ENCODE data around the gene RBPJL. TPM values are rescaled to one million over a fixed set of nuclear protein-coding genes. Genes with fewer than 3 reads are reported as not detected.
A peak's percentile ranks its signal among the peaks of the same experiment; 100 is the strongest.

Gene RBPJL
- total RNA-seq, 1 experiment from 2014 or later: not detected

DNA sequence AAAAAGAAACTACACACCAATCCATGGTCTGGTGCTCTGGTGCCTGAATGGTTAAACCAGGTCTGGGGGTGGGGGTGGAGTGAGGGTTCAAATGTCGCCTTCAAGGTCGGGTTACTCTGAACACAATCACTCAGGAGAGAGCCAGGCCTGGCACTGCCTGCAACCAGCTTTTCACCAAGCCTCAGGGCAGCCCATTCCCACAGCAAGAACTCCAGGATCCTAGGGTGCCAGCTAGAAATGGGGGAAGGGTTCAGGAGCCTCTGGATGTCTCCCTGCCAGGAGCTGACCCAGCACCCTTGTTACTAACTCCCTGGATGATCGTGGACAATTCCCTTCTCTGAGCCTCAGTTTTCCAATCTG lies 34.9 kb downstream of the RBPJL start:
- CTCF ChIA-PET: interaction anchor here (1.0 kb wide), 1 partner anchor 32 kb away, joined by 3 read pairs; no protein-coding TSS in a partner anchor

More for the DNA sequence above, 34.9 kb downstream of the RBPJL start:
- DNase-seq (ENCODE audit: low read depth, low spot score) (no peak), ATAC-seq (no peak)
- Histone ChIP-seq H3K4me3 (replicated peaks in 1 of 2; ENCODE audit: low read depth in 1 of 2, low read length in 2 of 2) (peak overlapping the region; percentile 4 to 82; a peak in 1 of 4 replicates), H3K9me3 (ENCODE audit: control insufficient read depth in 1 of 2, insufficient read depth in 1 of 2, low read depth in 1 of 2, low read length in 2 of 2) (no peaks in the 10 kb centered on the region), H3K9me2 (ENCODE audit: insufficient read depth) (no peaks in the 10 kb centered on the region), H3K4me2 (ENCODE audit: low read length) (peak overlapping the region; percentile 91), H3K79me2 (ENCODE audit: insufficient read depth, low read length) (peaks cover 100% of the 10 kb centered on the region), H3K36me3 (ENCODE audit: control insufficient read depth in 1 of 2, insufficient read depth in 2 of 2, low read length in 2 of 2) (peaks cover 0 to 13% of the 10 kb centered on the region in 2 experiments; a peak in 1 of 4 replicates), H3K27me3 (ENCODE audit: insufficient read depth, low read length) (no peaks in the 10 kb centered on the region), H3K9ac (ENCODE audit: low read length) (peak overlapping the region; percentile 80), H4K20me1 (ENCODE audit: insufficient read depth) (no peaks in the 10 kb centered on the region), H2AFZ (ENCODE audit: low read depth, low read length, poor library complexity, severe bottlenecking) (no peak overlapping the region), H3K27ac (ENCODE audit: low read depth, low read length) (peak overlapping the region; percentile 82), H3K4me1 (ENCODE audit: control insufficient read depth in 1 of 2, insufficient read depth in 2 of 2, low read length in 2 of 2) (peaks cover 97 to 100% of the 10 kb centered on the region in 2 experiments)
- intact Hi-C loops (cut with micrococcal nuclease): no loop called here
- ChIA-PET POLR2A (interaction anchor here (0.6 to 2.1 kb wide), 5 partner anchors 9 to 21 kb away, joined by 4 to 7 read pairs (median 4); partner anchors contain the start of gene SYS1), RAD21 (ENCODE audit: low non-redundant PET in 1 of 2, low total read pairs in 2 of 2, uncharacterized antibody in 2 of 2, unreplicated experiment in 2 of 2) (no interaction called here)
- TF ChIP-seq SP1 (IDR thresholded peaks at IDR 0.05; ENCODE audit: low read depth) (no peak), ELF1 (IDR thresholded peaks at IDR 0.05; ENCODE audit: borderline replicate concordance, low read depth) (no peak), ZNF274 (IDR thresholded peaks at IDR 0.05; ENCODE audit: low read depth, low read length) (no peak), CBX3 (IDR thresholded peaks at IDR 0.05; ENCODE audit: low read depth) (no peak), POLR2AphosphoS5 (IDR thresholded peaks at IDR 0.05; ENCODE audit: low read depth, low read length) (no peak), FOSL1 (IDR thresholded peaks at IDR 0.05; ENCODE audit: low read depth) (no peak), POLR2A (IDR thresholded peaks at IDR 0.05; ENCODE audit: borderline replicate concordance, extremely low read depth, insufficient read depth, insufficient read length) (no peak), SRF (IDR thresholded peaks at IDR 0.05; ENCODE audit: low read depth) (no peak), SIN3A (IDR thresholded peaks at IDR 0.05; ENCODE audit: low read depth) (no peak), EZH2 (IDR thresholded peaks at IDR 0.05) (no peak), JUND (IDR thresholded peaks at IDR 0.05) (no peak), TCF7L2 (IDR thresholded peaks at IDR 0.05; ENCODE audit: borderline replicate concordance, extremely low read depth, insufficient read depth, insufficient read length) (no peak), RAD21 (IDR thresholded peaks at IDR 0.05; ENCODE audit: low read depth) (no peak), EGR1 (IDR thresholded peaks at IDR 0.05; ENCODE audit: low read depth) (no peak), EZH2phosphoT487 (IDR thresholded peaks at IDR 0.05; ENCODE audit: borderline replicate concordance) (no peak)
- TF ChIP-seq, protein P1, sequence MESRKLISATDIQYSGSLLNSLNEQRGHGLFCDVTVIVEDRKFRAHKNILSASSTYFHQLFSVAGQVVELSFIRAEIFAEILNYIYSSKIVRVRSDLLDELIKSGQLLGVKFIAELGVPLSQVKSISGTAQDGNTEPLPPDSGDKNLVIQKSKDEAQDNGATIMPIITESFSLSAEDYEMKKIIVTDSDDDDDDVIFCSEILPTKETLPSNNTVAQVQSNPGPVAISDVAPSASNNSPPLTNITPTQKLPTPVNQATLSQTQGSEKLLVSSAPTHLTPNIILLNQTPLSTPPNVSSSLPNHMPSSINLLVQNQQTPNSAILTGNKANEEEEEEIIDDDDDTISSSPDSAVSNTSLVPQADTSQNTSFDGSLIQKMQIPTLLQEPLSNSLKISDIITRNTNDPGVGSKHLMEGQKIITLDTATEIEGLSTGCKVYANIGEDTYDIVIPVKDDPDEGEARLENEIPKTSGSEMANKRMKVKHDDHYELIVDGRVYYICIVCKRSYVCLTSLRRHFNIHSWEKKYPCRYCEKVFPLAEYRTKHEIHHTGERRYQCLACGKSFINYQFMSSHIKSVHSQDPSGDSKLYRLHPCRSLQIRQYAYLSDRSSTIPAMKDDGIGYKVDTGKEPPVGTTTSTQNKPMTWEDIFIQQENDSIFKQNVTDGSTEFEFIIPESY (IDR thresholded peaks at IDR 0.05; ENCODE audit: extremely low read depth, insufficient replicate concordance, low read length): no peak
- TF ChIP-seq, protein P2, sequence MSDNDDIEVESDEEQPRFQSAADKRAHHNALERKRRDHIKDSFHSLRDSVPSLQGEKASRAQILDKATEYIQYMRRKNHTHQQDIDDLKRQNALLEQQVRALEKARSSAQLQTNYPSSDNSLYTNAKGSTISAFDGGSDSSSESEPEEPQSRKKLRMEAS (IDR thresholded peaks at IDR 0.05): no peak
- TF ChIP-seq, protein P3, sequence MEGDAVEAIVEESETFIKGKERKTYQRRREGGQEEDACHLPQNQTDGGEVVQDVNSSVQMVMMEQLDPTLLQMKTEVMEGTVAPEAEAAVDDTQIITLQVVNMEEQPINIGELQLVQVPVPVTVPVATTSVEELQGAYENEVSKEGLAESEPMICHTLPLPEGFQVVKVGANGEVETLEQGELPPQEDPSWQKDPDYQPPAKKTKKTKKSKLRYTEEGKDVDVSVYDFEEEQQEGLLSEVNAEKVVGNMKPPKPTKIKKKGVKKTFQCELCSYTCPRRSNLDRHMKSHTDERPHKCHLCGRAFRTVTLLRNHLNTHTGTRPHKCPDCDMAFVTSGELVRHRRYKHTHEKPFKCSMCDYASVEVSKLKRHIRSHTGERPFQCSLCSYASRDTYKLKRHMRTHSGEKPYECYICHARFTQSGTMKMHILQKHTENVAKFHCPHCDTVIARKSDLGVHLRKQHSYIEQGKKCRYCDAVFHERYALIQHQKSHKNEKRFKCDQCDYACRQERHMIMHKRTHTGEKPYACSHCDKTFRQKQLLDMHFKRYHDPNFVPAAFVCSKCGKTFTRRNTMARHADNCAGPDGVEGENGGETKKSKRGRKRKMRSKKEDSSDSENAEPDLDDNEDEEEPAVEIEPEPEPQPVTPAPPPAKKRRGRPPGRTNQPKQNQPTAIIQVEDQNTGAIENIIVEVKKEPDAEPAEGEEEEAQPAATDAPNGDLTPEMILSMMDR (IDR thresholded peaks at IDR 0.05 in 2 of 3, conservative IDR thresholded peaks at IDR 0.05 in 1 of 3; ENCODE audit: borderline replicate concordance in 1 of 3, insufficient read depth in 1 of 3, low read depth in 2 of 3, low read length in 2 of 3): no peak
- BruUV-seq (replicated peaks): no TSS peak
